BE2C (cell line): Measurements from ENCODE around the gene STIM1.

ENCODE experiments used
- DNase-seq: peaks from one replicate; pipeline ENCODE4 v3.0.0-alpha.2; 2020
- H3K27me3 ChIP-seq: fragments of 250-450 bp; sonication (Bioruptor Pico); 2 replicates; pipeline ENCODE4 v1.5.1; 2020; ENCODE audit warnings: mild to moderate bottlenecking
- H3K36me3 ChIP-seq: fragments of 250-450 bp; sonication (Bioruptor Pico); 2 replicates; pipeline ENCODE4 v1.5.1; 2020; ENCODE audit warnings: mild to moderate bottlenecking
- H3K4me1 ChIP-seq: fragments of 250-450 bp; sonication (Bioruptor Pico); 2 replicates; pipeline ENCODE4 v1.5.1; 2020
- H3K4me3 ChIP-seq: 2 replicates; pipeline ENCODE4 v1.5.1; 2011; ENCODE audit warnings: low read depth, low read length
- H3K9me3 ChIP-seq: fragments of 250-450 bp; sonication (Bioruptor Pico); 2 replicates; pipeline ENCODE4 v1.5.1; 2020
- TF ChIP-seq, protein P1 (sequence below): IDR thresholded peaks from 2 replicates; pipeline ENCODE4 v1.5.1; 2012; ENCODE audit warnings: mild to moderate bottlenecking, low read depth, low read length

The STIM1 gene

DNA sequence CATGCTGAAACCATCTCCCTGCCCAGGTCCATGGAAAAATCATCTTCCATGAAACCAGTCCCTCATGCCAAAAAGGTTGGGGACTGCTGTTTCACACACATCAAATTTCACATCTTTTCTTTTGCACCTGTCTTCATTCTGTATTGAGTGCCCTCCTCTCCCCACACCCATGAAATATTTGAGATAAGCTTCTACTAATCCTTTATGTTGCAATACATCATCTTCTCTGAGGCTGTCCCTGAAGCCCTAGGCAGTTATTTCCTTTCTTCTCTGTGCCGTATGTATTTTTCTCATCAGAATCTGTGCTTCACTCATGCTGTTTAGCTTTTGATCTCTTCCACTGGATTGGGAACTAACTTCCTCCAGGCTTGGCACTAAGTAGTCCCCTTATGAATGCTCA lies 199.2 kb downstream of the STIM1 start:
- TF ChIP-seq, protein P1, sequence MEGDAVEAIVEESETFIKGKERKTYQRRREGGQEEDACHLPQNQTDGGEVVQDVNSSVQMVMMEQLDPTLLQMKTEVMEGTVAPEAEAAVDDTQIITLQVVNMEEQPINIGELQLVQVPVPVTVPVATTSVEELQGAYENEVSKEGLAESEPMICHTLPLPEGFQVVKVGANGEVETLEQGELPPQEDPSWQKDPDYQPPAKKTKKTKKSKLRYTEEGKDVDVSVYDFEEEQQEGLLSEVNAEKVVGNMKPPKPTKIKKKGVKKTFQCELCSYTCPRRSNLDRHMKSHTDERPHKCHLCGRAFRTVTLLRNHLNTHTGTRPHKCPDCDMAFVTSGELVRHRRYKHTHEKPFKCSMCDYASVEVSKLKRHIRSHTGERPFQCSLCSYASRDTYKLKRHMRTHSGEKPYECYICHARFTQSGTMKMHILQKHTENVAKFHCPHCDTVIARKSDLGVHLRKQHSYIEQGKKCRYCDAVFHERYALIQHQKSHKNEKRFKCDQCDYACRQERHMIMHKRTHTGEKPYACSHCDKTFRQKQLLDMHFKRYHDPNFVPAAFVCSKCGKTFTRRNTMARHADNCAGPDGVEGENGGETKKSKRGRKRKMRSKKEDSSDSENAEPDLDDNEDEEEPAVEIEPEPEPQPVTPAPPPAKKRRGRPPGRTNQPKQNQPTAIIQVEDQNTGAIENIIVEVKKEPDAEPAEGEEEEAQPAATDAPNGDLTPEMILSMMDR = no peak
- H3K4me1 ChIP-seq = no peaks in the 10 kb centered on the region
- H3K9me3 ChIP-seq = no peaks in the 10 kb centered on the region
- no peak overlapping the region for H3K4me3 ChIP-seq
- DNase-seq = no peak
- no peaks in the 10 kb centered on the region for H3K27me3 ChIP-seq
- H3K36me3 ChIP-seq = no peaks in the 10 kb centered on the region

DNA sequence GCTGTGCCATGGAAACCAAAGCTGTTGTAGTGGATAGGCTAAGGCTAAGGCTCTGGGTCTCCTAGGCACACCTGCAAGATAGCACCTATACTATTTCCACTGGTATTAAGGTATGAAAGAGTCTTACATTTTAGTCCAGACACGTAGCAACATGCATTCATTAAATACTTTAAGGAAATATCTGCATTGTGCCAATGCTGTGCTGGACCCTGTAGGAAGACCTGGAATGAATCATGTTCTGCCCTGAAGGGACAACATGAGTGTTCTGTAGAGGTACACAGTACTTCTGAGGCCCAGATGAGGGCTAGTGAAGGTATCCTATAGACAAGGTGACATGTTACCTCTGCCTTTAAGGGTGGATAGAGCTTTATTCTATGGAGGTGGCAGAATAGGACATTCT lies 204.0 kb downstream of the STIM1 start:
- H3K9me3 ChIP-seq = no peaks in the 10 kb centered on the region
- H3K4me3 ChIP-seq = no peak overlapping the region
- H3K27me3 ChIP-seq = no peaks in the 10 kb centered on the region
- TF ChIP-seq, protein P1 = no peak
- DNase-seq = no peak
- H3K36me3 ChIP-seq = no peaks in the 10 kb centered on the region
- H3K4me1 ChIP-seq = no peaks in the 10 kb centered on the region

DNA sequence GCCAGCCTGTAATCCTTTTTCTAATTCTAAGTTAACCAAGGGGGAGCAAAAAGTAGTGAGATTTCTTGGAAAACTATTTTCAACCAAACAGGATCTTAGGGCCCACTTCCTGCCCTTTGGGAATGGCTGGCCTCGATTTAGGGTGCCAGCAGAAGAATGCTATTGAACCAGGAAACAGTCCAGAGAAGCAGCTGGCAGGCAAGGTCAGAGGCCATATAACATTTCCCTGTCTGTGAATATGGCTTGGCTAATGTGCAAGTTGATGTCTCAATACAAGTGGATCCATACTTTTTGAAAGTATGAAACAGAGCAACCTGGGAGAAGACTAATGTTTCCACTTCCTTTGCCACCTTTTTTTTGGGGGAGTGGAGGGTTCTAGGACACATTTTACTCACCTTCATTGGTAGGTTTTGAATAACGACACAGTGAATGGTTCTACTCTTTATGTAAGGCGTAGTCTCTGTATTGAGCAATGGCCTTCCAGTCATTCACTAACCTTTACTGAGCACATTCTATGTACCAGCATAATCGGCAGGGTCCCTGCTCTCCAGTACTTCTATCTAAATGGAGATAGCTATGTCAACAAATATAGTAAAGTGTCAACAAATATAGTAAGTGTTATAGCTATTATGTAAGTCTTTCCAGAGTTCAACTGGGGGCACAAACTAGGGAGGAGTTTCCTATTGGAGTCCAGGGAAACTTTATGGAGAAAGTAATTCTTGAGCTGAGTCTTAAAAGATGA lies 204.9 kb downstream of the STIM1 start:
- no peaks in the 10 kb centered on the region for H3K9me3 ChIP-seq
- DNase-seq = no peak
- TF ChIP-seq, protein P1 = no peak

GRCh38 chr11:4061700-4062099 lies 206.2 kb downstream of the STIM1 start:
- H3K4me3 ChIP-seq = no peak overlapping the region
- TF ChIP-seq, protein P1 = no peak
- H3K4me1 ChIP-seq = no peaks in the 10 kb centered on the region
- no peaks in the 10 kb centered on the region for H3K36me3 ChIP-seq
- no peaks in the 10 kb centered on the region for H3K27me3 ChIP-seq
- no peak for DNase-seq
- no peaks in the 10 kb centered on the region for H3K9me3 ChIP-seq

More for the DNA sequence above, 204.9 kb downstream of the STIM1 start:
- Histone ChIP-seq H3K36me3 (no peaks in the 10 kb centered on the region), H3K4me3 (no peak overlapping the region), H3K4me1 (no peaks in the 10 kb centered on the region), H3K27me3 (no peaks in the 10 kb centered on the region)

GRCh38 chr11:4063348-4063747 lies 207.9 kb downstream of the STIM1 start:
- no peaks in the 10 kb centered on the region for H3K9me3 ChIP-seq
- H3K36me3 ChIP-seq = no peaks in the 10 kb centered on the region
- no peaks in the 10 kb centered on the region for H3K27me3 ChIP-seq
- DNase-seq = no peak
- no peaks in the 10 kb centered on the region for H3K4me1 ChIP-seq
- H3K4me3 ChIP-seq = no peak overlapping the region
- TF ChIP-seq, protein P1 = no peak

- DNase-seq = no peak
- TF ChIP-seq, protein P1 = no peak
These were observed 209.0 kb downstream of the STIM1 start for GRCh38 chr11:4064278-4064955.

More at GRCh38 chr11:4064278-4064955, 209.0 kb downstream of the STIM1 start:
- Histone ChIP-seq H3K27me3 (no peaks in the 10 kb centered on the region), H3K4me1 (no peaks in the 10 kb centered on the region), H3K36me3 (no peaks in the 10 kb centered on the region), H3K4me3 (no peak overlapping the region), H3K9me3 (no peaks in the 10 kb centered on the region)
